WTC11 (cell line): ENCODE data around the gene NAALADL2. TPM values are rescaled to one million over a fixed set of nuclear protein-coding genes. Genes with fewer than 3 reads are reported as not detected.

Experiments
- ATAC-seq: fragments of 200-7000 bp; cut with Tn5 transposase; 2 replicates; pipeline ENCODE4 v1.10.0; 2021; ENCODE audit warnings: mild to moderate bottlenecking, moderate library complexity
- CTCF ChIA-PET: fragments of 300-600 bp; sonication (Branson Sonifier 250); formaldehyde crosslinking; loops from one replicate; lab custom pipeline; 2021; ENCODE audit warnings: antibody characterized with exemption; lab: Charles Lee
- POLR2A ChIA-PET: fragments of 350-600 bp; sonication (Branson Sonifier 250); formaldehyde crosslinking; loops from one replicate; lab custom pipeline; 2021; ENCODE audit warnings: antibody characterized with exemption; lab: Charles Lee
- DNase-seq: peaks from one replicate; pipeline ENCODE4 v3.0.0; 2021; ENCODE audit warnings: low spot score
- H3K27ac Mint-ChIP-seq: 2 replicates; pipeline ENCODE4 v1.8.0; 2021; ENCODE audit warnings: mixed read lengths
- H3K27me3 Mint-ChIP-seq: 2 replicates; pipeline ENCODE4 v1.8.0; 2021; ENCODE audit warnings: low read depth, mild to moderate bottlenecking, moderate library complexity, mixed read lengths
- H3K36me3 Mint-ChIP-seq: 2 replicates; pipeline ENCODE4 v1.8.0; 2021; ENCODE audit warnings: mixed read lengths
- H3K4me1 Mint-ChIP-seq: 2 replicates; pipeline ENCODE4 v1.8.0; 2022; ENCODE audit warnings: mixed read lengths
- H3K4me3 Mint-ChIP-seq: 2 replicates; pipeline ENCODE4 v1.8.0; 2021; ENCODE audit warnings: mild to moderate bottlenecking, moderate library complexity, mixed read lengths
- H3K9me3 Mint-ChIP-seq: 2 replicates; pipeline ENCODE4 v1.8.0; 2021; ENCODE audit warnings: mixed read lengths
- ATF6 ChIP-seq: sonication (generic); formaldehyde crosslinking; IDR thresholded peaks from 2 replicates; pipeline ENCODE4 v1.8.1; 2023; ENCODE audit warnings: mild to moderate bottlenecking, missing genetic modification reagents
- CBFB ChIP-seq: sonication (generic); formaldehyde crosslinking; IDR thresholded peaks from 2 replicates; pipeline ENCODE4 v1.8.1; 2022; ENCODE audit warnings: mild to moderate bottlenecking, low read depth, missing genetic modification reagents
- CDX4 ChIP-seq: fragments of 250-450 bp; sonication (Bioruptor Pico); IDR thresholded peaks from 2 replicates; pipeline ENCODE4 v1.9.0; 2021; ENCODE audit warnings: moderate library complexity, mild to moderate bottlenecking, inconsistent platforms, borderline replicate concordance
- CREM ChIP-seq: sonication (generic); formaldehyde crosslinking; IDR thresholded peaks from 2 replicates; pipeline ENCODE4 v1.8.1; 2022; ENCODE audit warnings: mild to moderate bottlenecking, missing genetic modification reagents, moderate library complexity
- E2F5 ChIP-seq: sonication (generic); formaldehyde crosslinking; IDR thresholded peaks from 2 replicates; pipeline ENCODE4 v1.8.1; 2022; ENCODE audit warnings: mild to moderate bottlenecking, moderate library complexity, missing genetic modification reagents
- ELF4 ChIP-seq: sonication (generic); formaldehyde crosslinking; IDR thresholded peaks from 2 replicates; pipeline ENCODE4 v1.8.1; 2022; ENCODE audit warnings: low read depth, mild to moderate bottlenecking, moderate library complexity, missing genetic modification reagents
- FOXK1 ChIP-seq: sonication (generic); formaldehyde crosslinking; IDR thresholded peaks from 2 replicates; pipeline ENCODE4 v1.8.0; 2022; ENCODE audit warnings: mild to moderate bottlenecking, moderate library complexity, missing genetic modification reagents
- JAZF1 ChIP-seq: fragments of 250-450 bp; sonication (Bioruptor Pico); IDR thresholded peaks from 2 replicates; pipeline ENCODE4 v1.9.0; 2021; ENCODE audit warnings: moderate library complexity, mild to moderate bottlenecking, inconsistent platforms
- NR2C2 ChIP-seq: sonication (generic); formaldehyde crosslinking; IDR thresholded peaks from 2 replicates; pipeline ENCODE4 v1.8.0; 2022; ENCODE audit warnings: mild to moderate bottlenecking, missing genetic modification reagents
- SMAD3 ChIP-seq: sonication (generic); formaldehyde crosslinking; IDR thresholded peaks from 2 replicates; pipeline ENCODE4 v1.8.0; 2022; ENCODE audit warnings: missing genetic modification reagents, mild to moderate bottlenecking, borderline replicate concordance
- SMAD4 ChIP-seq: sonication (generic); formaldehyde crosslinking; IDR thresholded peaks from 2 replicates; pipeline ENCODE4 v1.8.0; 2022; ENCODE audit warnings: mild to moderate bottlenecking, missing genetic modification reagents
- TEAD1 ChIP-seq: sonication (generic); formaldehyde crosslinking; IDR thresholded peaks from 2 replicates; pipeline ENCODE4 v1.8.0; 2022; ENCODE audit warnings: mild to moderate bottlenecking, missing genetic modification reagents
- ZNF138 ChIP-seq: sonication (generic); formaldehyde crosslinking; conservative IDR thresholded peaks from 2 replicates; pipeline ENCODE4 v1.8.1; 2022; ENCODE audit warnings: mild to moderate bottlenecking, moderate library complexity, missing genetic modification reagents
- total RNA-seq: library from RNA; stranded (reverse); gene quantifications from 3 replicates; pipeline ENCODE4 v1.2.3, GENCODE V29; 2021
- TF ChIP-seq, protein P1 (sequence below): fragments of 250-450 bp; sonication (Bioruptor Pico); conservative IDR thresholded peaks from 2 replicates; pipeline ENCODE4 v1.9.0; 2021; ENCODE audit warnings: mild to moderate bottlenecking
- TF ChIP-seq, protein P2 (sequence below): fragments of 250-450 bp; sonication (Bioruptor Pico); IDR thresholded peaks from 2 replicates; pipeline ENCODE4 v1.8.0; 2021; ENCODE audit warnings: mild to moderate bottlenecking
- TF ChIP-seq, protein P3 (sequence below): sonication (generic); formaldehyde crosslinking; IDR thresholded peaks from 2 replicates; pipeline ENCODE4 v1.8.1; 2023; ENCODE audit warnings: mild to moderate bottlenecking, missing genetic modification reagents, moderate library complexity
- TF ChIP-seq, protein P4 (sequence below): sonication (generic); formaldehyde crosslinking; IDR thresholded peaks from 2 replicates; pipeline ENCODE4 v1.8.1; 2022; ENCODE audit warnings: mild to moderate bottlenecking, missing genetic modification reagents, moderate library complexity, borderline replicate concordance
- TF ChIP-seq, protein P5 (sequence below): sonication (generic); formaldehyde crosslinking; IDR thresholded peaks from 2 replicates; pipeline ENCODE4 v1.8.1; 2022; ENCODE audit warnings: missing genetic modification reagents, borderline replicate concordance
- TF ChIP-seq, protein P6 (sequence below): fragments of 250-450 bp; sonication (Bioruptor Pico); IDR thresholded peaks from 2 replicates; pipeline ENCODE4 v1.9.0; 2021; ENCODE audit warnings: mild to moderate bottlenecking

The NAALADL2 gene
- total RNA-seq, 1 experiment from 2014 or later = 1.2 TPM

DNA sequence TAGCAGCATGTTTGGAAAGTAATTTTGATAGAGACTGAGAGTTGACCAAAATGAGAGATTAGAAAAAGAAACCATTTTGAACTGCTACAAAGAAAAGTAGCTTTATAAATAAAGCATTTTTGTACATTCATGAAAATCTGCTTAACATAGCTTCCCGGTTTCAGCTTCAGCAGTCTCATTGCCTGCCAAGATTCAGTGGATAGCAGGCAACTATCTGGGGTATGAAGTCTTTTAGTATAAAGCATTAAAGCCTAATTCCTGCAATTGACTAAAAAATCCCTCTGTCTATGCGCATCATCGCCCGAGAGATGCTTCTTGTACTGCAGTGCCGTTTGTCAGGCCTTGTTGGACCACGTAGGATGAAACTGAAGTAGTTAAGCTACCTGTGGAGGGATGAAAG is 588.4 kb downstream of the NAALADL2 start (continued):
- TF ChIP-seq FOXK1 (no peak), TEAD1 (CRISPR knock-in tag) (no peak), JAZF1 (no peak)
- TF ChIP-seq, protein P1, sequence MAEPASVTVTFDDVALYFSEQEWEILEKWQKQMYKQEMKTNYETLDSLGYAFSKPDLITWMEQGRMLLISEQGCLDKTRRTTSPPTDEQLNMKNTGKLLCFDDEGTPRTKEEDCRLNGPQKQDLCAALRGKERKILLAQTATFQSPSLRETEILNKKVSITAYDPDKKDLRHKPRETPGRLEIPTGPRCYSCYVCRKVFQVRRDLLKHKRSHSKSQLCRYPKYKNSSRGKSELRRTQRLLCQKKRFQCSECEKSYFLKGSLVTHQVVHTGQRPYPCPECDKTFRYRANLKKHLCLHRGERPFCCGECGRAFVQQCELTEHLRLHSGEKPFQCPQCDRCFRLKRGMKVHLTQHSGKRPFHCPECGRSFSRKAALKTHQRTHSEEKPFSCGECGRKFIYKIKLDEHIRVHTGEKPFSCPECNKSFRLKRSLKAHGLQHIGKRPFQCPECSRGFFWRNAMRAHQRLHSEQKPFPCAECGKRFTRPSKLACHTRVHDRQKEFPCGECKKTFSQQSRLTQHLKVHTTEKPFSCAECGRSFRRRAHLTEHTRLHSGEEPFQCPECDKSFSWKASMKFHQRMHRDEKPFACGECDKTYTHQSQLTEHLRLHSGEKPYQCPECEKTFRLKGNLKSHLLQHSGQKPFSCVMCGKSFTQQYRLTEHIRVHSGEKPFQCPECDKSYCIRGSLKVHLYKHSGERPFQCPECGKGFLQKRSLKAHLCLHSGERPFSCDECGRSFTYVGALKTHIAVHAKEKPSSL = no peak

DNA sequence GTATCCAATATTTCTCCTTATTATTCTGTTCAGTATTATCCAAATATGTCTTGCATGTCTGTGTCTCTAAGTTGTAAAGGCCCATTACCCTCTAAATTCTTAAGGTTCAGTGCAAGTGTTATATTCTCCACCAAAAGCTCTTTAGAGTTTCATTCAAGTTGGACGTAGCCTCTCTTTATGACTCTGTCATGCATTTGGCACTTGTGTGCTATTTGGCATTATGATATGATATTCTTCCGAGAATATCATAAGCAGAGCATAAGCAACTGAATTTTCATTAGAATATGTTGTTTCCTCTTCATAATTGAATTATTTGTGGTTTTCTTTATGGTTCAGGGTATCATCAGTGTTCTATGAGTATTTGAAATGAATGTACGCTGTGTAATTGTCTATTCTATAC is 594.2 kb downstream of the NAALADL2 start:
- Mint-ChIP-seq H3K27ac (no peak overlapping the region), H3K36me3 (no peaks in the 10 kb centered on the region), H3K9me3 (no peaks in the 10 kb centered on the region), H3K4me3 (no peak overlapping the region), H3K4me1 (peaks cover 3% of the 10 kb centered on the region; the same call in 1 of the 2 replicates), H3K27me3 (no peaks in the 10 kb centered on the region)
- TF ChIP-seq, protein P2, sequence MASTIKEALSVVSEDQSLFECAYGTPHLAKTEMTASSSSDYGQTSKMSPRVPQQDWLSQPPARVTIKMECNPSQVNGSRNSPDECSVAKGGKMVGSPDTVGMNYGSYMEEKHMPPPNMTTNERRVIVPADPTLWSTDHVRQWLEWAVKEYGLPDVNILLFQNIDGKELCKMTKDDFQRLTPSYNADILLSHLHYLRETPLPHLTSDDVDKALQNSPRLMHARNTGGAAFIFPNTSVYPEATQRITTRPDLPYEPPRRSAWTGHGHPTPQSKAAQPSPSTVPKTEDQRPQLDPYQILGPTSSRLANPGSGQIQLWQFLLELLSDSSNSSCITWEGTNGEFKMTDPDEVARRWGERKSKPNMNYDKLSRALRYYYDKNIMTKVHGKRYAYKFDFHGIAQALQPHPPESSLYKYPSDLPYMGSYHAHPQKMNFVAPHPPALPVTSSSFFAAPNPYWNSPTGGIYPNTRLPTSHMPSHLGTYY (CRISPR knock-in tag) = no peak
- TF ChIP-seq, protein P3, sequence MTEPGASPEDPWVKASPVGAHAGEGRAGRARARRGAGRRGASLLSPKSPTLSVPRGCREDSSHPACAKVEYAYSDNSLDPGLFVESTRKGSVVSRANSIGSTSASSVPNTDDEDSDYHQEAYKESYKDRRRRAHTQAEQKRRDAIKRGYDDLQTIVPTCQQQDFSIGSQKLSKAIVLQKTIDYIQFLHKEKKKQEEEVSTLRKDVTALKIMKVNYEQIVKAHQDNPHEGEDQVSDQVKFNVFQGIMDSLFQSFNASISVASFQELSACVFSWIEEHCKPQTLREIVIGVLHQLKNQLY (CRISPR knock-in tag) = no peak
- CTCF ChIA-PET = no interaction called here
- no peak for DNase-seq
- ATAC-seq = no peak
- POLR2A ChIA-PET = no interaction called here

- ChIA-PET POLR2A (no interaction called here), CTCF (no interaction called here)
- ATAC-seq = no peak
- Mint-ChIP-seq H3K27ac (no peak overlapping the region), H3K4me1 (peaks cover 3% of the 10 kb centered on the region; the same call in 1 of the 2 replicates), H3K27me3 (no peaks in the 10 kb centered on the region), H3K4me3 (no peak overlapping the region), H3K9me3 (peaks cover 12% of the 10 kb centered on the region), H3K36me3 (peaks cover 10% of the 10 kb centered on the region)
- no peak for DNase-seq
- TF ChIP-seq SMAD4 (CRISPR knock-in tag) (no peak), NR2C2 (CRISPR knock-in tag) (no peak), CREM (CRISPR knock-in tag) (no peak), ZNF138 (CRISPR knock-in tag) (no peak), ELF4 (CRISPR knock-in tag) (no peak), CBFB (CRISPR knock-in tag) (no peak), SMAD3 (no peak), ATF6 (CRISPR knock-in tag) (no peak), E2F5 (CRISPR knock-in tag) (no peak), CDX4 (no peak)
- TF ChIP-seq, protein P4, sequence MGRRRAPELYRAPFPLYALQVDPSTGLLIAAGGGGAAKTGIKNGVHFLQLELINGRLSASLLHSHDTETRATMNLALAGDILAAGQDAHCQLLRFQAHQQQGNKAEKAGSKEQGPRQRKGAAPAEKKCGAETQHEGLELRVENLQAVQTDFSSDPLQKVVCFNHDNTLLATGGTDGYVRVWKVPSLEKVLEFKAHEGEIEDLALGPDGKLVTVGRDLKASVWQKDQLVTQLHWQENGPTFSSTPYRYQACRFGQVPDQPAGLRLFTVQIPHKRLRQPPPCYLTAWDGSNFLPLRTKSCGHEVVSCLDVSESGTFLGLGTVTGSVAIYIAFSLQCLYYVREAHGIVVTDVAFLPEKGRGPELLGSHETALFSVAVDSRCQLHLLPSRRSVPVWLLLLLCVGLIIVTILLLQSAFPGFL = no peak
- TF ChIP-seq, protein P5, sequence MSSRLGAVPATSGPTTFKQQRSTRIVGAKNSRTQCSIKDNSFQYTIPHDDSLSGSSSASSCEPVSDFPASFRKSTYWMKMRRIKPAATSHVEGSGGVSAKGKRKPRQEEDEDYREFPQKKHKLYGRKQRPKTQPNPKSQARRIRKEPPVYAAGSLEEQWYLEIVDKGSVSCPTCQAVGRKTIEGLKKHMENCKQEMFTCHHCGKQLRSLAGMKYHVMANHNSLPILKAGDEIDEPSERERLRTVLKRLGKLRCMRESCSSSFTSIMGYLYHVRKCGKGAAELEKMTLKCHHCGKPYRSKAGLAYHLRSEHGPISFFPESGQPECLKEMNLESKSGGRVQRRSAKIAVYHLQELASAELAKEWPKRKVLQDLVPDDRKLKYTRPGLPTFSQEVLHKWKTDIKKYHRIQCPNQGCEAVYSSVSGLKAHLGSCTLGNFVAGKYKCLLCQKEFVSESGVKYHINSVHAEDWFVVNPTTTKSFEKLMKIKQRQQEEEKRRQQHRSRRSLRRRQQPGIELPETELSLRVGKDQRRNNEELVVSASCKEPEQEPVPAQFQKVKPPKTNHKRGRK = no peak
- TF ChIP-seq, protein P6, sequence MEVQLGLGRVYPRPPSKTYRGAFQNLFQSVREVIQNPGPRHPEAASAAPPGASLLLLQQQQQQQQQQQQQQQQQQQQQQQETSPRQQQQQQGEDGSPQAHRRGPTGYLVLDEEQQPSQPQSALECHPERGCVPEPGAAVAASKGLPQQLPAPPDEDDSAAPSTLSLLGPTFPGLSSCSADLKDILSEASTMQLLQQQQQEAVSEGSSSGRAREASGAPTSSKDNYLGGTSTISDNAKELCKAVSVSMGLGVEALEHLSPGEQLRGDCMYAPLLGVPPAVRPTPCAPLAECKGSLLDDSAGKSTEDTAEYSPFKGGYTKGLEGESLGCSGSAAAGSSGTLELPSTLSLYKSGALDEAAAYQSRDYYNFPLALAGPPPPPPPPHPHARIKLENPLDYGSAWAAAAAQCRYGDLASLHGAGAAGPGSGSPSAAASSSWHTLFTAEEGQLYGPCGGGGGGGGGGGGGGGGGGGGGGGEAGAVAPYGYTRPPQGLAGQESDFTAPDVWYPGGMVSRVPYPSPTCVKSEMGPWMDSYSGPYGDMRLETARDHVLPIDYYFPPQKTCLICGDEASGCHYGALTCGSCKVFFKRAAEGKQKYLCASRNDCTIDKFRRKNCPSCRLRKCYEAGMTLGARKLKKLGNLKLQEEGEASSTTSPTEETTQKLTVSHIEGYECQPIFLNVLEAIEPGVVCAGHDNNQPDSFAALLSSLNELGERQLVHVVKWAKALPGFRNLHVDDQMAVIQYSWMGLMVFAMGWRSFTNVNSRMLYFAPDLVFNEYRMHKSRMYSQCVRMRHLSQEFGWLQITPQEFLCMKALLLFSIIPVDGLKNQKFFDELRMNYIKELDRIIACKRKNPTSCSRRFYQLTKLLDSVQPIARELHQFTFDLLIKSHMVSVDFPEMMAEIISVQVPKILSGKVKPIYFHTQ = no peak
These were observed 597.3 kb downstream of the NAALADL2 start for GRCh38 chr3:175456466-175456865.
